ENCODE measurements around the gene URB1.
"Not testable (repeated sequence)": the region's sequence is repeated elsewhere in the genome, so short reads cannot be mapped to it uniquely, and the experiment has no call there.

The URB1 gene

GRCh38 chr21:32281531-32281930, 111.3 kb downstream of the URB1 start:
- DNase-seq: no peak

- DNase-seq: no peak
Measured at GRCh38 chr21:32279377-32279680, 113.5 kb downstream of the URB1 start.

- DNase-seq: peak; percentile 91
Measured at GRCh38 chr21:32278518-32279376, 114.1 kb downstream of the URB1 start, which contains the start of gene MIS18A. TSS of gene MIS18A (minus strand) at chr21:32279049. CDS start at chr21:32279014, 35 bp downstream.

- DNase-seq: no peak
Measured at GRCh38 chr21:32278103-32278502, 114.7 kb downstream of the URB1 start.

- no peak for DNase-seq
Measured at GRCh38 chr21:32276671-32277070, 116.1 kb downstream of the URB1 start.

- no peak for DNase-seq
Measured at GRCh38 chr21:32270748-32271147, 122.1 kb downstream of the URB1 start.

- DNase-seq: not testable (repeated sequence)
Measured at GRCh38 chr21:32265321-32265720, 127.5 kb downstream of the URB1 start.

- no peak for DNase-seq
Measured at GRCh38 chr21:32261929-32262328, 130.9 kb downstream of the URB1 start.
